CD14-positive monocyte (primary cell): Measurements from ENCODE around the gene RBKS. TPM values are rescaled to one million over a fixed set of nuclear protein-coding genes. Genes with fewer than 3 reads are reported as not detected.

ENCODE experiments used
- DNase-seq, 3 donors: peaks; one replicate each; pipeline ENCODE4 v3.0.0-alpha.2; 2011 to 2022
- H2AFZ ChIP-seq: 2 replicates; pipeline ENCODE4 v1.6.0; 2012; ENCODE audit warnings: mild to moderate bottlenecking, low read depth, low read length, inconsistent platforms; ENCODE audit not compliant: insufficient read depth, poor library complexity, severe bottlenecking
- H3K27ac ChIP-seq, 2 donors: 1 replicate in 1 of 2; 2 replicates in 1 of 2; pipeline ENCODE4 v1.5.1; 2012 to 2013; ENCODE audit warnings: low read length in 2 of 2, control low read depth in 1 of 2, inconsistent platforms in 1 of 2, low read depth in 1 of 2, mild to moderate bottlenecking in 1 of 2
- H3K27me3 ChIP-seq, 2 donors: one replicate each; pipeline versions ENCODE4 v1.6.0 to v1.6.1; 2011 to 2013; ENCODE audit warnings: low read length in 2 of 2; ENCODE audit not compliant: control insufficient read depth in 2 of 2, insufficient read depth in 2 of 2
- H3K36me3 ChIP-seq, 2 donors: replicated peaks in 1 of 2; 1 replicate in 1 of 2; 2 replicates in 1 of 2; pipeline versions ENCODE4 v1.5.1 to v1.6.1; 2012 to 2013; ENCODE audit warnings: low read length in 2 of 2, control low read depth in 1 of 2, inconsistent platforms in 1 of 2, mild to moderate bottlenecking in 1 of 2; ENCODE audit not compliant: insufficient read depth in 2 of 2, control insufficient read depth in 1 of 2
- H3K4me1 ChIP-seq, 2 donors: 1 replicate in 1 of 2; 2 replicates in 1 of 2; pipeline versions ENCODE4 v1.5.1 to v1.6.1; 2012 to 2013; ENCODE audit warnings: low read length in 2 of 2, control low read depth in 1 of 2, inconsistent platforms in 1 of 2, mild to moderate bottlenecking in 1 of 2, moderate library complexity in 1 of 2; ENCODE audit not compliant: insufficient read depth in 2 of 2, control insufficient read depth in 1 of 2
- H3K4me2 ChIP-seq: replicated peaks from 2 replicates; pipeline ENCODE3; 2012; ENCODE audit warnings: low read length, moderate library complexity, mild to moderate bottlenecking; ENCODE audit not compliant: poor library complexity, severe bottlenecking; ENCODE audit errors: extremely low read depth
- H3K4me3 ChIP-seq, 3 experiments: fragments of 200-600 bp in 1 of 3; sonication (generic) in 1 of 3; replicated peaks in 1 of 3; 1 replicate in 2 of 3; 2 replicates in 1 of 3; pipeline ENCODE4 v1.5.1; 2011 to 2013; ENCODE audit warnings: low read length in 3 of 3, mild to moderate bottlenecking in 3 of 3, control low read depth in 2 of 3, low read depth in 2 of 3, inconsistent platforms in 1 of 3, moderate library complexity in 1 of 3
- H3K79me2 ChIP-seq: 2 replicates; pipeline ENCODE4 v1.6.0; 2012; ENCODE audit warnings: mild to moderate bottlenecking, control low read depth, inconsistent platforms, low read length, moderate library complexity; ENCODE audit not compliant: insufficient read depth
- H3K9ac ChIP-seq: 2 replicates; pipeline ENCODE4 v1.6.0; 2017; ENCODE audit warnings: low read length, mild to moderate bottlenecking; ENCODE audit not compliant: insufficient read depth, poor library complexity, severe bottlenecking
- H3K9me3 ChIP-seq, 2 donors: replicated peaks in 1 of 2; 1 replicate in 1 of 2; 2 replicates in 1 of 2; pipeline versions ENCODE4 v1.5.1 to v1.6.1; 2012 to 2013; ENCODE audit warnings: low read length in 2 of 2, control low read depth in 1 of 2; ENCODE audit not compliant: control insufficient read depth in 1 of 2, insufficient read depth in 1 of 2
- H4K20me1 ChIP-seq: 2 replicates; pipeline ENCODE4 v1.6.0; 2012; ENCODE audit warnings: mild to moderate bottlenecking, low read length, control low read depth, moderate library complexity; ENCODE audit not compliant: insufficient read depth
- H3K27ac Mint-ChIP-seq, 7 donors: one replicate each; pipeline ENCODE4 v1.8.0; 2020; ENCODE audit warnings: mild to moderate bottlenecking in 7 of 7, mixed read lengths in 7 of 7, moderate library complexity in 6 of 7, inconsistent platforms in 2 of 7
- H3K27me3 Mint-ChIP-seq, 3 donors: one replicate each; pipeline ENCODE4 v1.8.0; 2021 to 2022; ENCODE audit warnings: low read depth in 3 of 3, mild to moderate bottlenecking in 3 of 3, mixed read lengths in 3 of 3, moderate library complexity in 3 of 3, inconsistent platforms in 1 of 3
- H3K36me3 Mint-ChIP-seq, 2 donors: one replicate each; pipeline ENCODE4 v1.8.0; 2020; ENCODE audit warnings: mixed read lengths in 2 of 2, inconsistent platforms in 1 of 2, mild to moderate bottlenecking in 1 of 2
- H3K4me1 Mint-ChIP-seq: one replicate; pipeline ENCODE4 v1.8.0; 2020; ENCODE audit warnings: mild to moderate bottlenecking, mixed read lengths
- H3K4me3 Mint-ChIP-seq, 2 donors: one replicate each; pipeline ENCODE4 v1.8.0; 2020; ENCODE audit warnings: mild to moderate bottlenecking in 2 of 2, mixed read lengths in 2 of 2, moderate library complexity in 1 of 2
- H3K9me3 Mint-ChIP-seq, 7 donors: one replicate each; pipeline ENCODE4 v1.8.0; 2020 to 2022; ENCODE audit warnings: mixed read lengths in 7 of 7, mild to moderate bottlenecking in 6 of 7, moderate library complexity in 6 of 7, inconsistent platforms in 2 of 7
- WGBS: methylation state at CpG from one replicate; pipeline ENCODE4 v1.1.5; 2013; ENCODE audit warnings: missing lambda C conversion rate; ENCODE audit not compliant: insufficient coverage; 5-methylcytosine and 5-hydroxymethylcytosine counted together
- intact Hi-C, 2 donors: fragments of 100-400 bp; cut with micrococcal nuclease; formaldehyde crosslinking; loops; one replicate each; pipeline versions ENCODE4 v1.15.0 to v1.15.1; 2023
- polyA plus RNA-seq, 3 donors: library from polyadenylated mRNA; depleted of rRNA in 1 of 3; unstranded in 2 of 3; stranded (reverse) in 1 of 3; fragments of 300-500 nt in 2 of 3; fragments of >200 nt in 1 of 3; fragmentation: Illumina TruSeq in 2 of 3; gene quantifications; 1 replicate in 2 of 3; 2 replicates in 1 of 3; pipeline ENCODE4 v1.2.3, GENCODE V29; 2012 to 2021
- TF ChIP-seq, protein P1 (sequence below): fragments of 200-600 bp; IDR thresholded peaks from one replicate; pipeline ENCODE4 v1.8.0; 2022; ENCODE audit warnings: antibody characterized with exemption, mild to moderate bottlenecking

RBKS gene
- polyA plus RNA-seq, 3 donors, result 3.9 to 39.1 (median 4.3) TPM

DNA sequence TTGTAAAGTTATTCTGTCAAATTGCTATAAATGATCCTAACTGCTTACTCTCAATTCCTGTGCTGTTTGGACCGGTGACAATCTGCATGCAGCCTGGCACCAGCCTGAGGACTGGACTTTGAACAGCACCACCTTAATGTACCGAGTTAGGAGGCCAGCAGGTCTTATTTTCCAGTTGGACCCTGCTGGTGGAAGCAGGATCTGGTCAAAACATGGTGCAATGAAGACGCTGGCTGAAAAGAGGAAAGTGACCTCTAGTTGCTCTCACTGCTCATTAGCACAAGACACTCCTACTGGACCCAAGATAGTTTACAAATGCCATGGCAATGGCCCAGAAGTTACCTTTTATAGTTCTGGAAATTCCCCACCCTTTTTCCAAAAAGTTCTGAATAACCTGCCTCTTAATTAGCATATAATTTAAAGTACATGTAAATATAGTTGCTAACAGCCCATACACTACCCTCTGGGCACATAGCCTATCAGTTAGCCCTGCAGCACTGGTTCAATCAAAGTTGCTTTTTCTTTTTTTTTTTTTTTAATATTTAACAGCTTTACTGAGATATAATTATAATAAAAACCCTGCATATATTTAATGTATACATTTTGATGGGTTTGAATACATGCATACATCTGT lies 35.8 kb downstream of the RBKS start:
- Histone ChIP-seq H3K4me1 (peaks cover 20 to 28% of the 10 kb centered on the region in 2 donors), H2AFZ (no peak overlapping the region), H3K79me2 (no peaks in the 10 kb centered on the region), H4K20me1 (no peaks in the 10 kb centered on the region), H3K36me3 (no peaks in the 10 kb centered on the region), H3K9ac (no peak overlapping the region), H3K27ac (no peak overlapping the region), H3K27me3 (no peaks in the 10 kb centered on the region), H3K4me3 (no peak overlapping the region), H3K9me3 (no peaks in the 10 kb centered on the region), H3K4me2 (peak overlapping the region; percentile 9)
- no peaks in the 10 kb centered on the region for H3K27me3 Mint-ChIP-seq
- no peak overlapping the region for H3K4me3 Mint-ChIP-seq
- peaks cover 29% of the 10 kb centered on the region for H3K4me1 Mint-ChIP-seq
- TF ChIP-seq, protein P1, sequence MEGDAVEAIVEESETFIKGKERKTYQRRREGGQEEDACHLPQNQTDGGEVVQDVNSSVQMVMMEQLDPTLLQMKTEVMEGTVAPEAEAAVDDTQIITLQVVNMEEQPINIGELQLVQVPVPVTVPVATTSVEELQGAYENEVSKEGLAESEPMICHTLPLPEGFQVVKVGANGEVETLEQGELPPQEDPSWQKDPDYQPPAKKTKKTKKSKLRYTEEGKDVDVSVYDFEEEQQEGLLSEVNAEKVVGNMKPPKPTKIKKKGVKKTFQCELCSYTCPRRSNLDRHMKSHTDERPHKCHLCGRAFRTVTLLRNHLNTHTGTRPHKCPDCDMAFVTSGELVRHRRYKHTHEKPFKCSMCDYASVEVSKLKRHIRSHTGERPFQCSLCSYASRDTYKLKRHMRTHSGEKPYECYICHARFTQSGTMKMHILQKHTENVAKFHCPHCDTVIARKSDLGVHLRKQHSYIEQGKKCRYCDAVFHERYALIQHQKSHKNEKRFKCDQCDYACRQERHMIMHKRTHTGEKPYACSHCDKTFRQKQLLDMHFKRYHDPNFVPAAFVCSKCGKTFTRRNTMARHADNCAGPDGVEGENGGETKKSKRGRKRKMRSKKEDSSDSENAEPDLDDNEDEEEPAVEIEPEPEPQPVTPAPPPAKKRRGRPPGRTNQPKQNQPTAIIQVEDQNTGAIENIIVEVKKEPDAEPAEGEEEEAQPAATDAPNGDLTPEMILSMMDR, result peak; percentile 42
- 83% methylated on average over 2 of the region's 3 CpGs for WGBS
- DNase-seq, result peak; percentile 51 to 71 (median 63)
- peaks cover 0 to 7% (median 0%) of the 10 kb centered on the region in 7 donors for H3K9me3 Mint-ChIP-seq
- intact Hi-C loops, result no loop called here
- peaks cover 0 to 2% of the 10 kb centered on the region in 2 donors for H3K36me3 Mint-ChIP-seq
- peak overlapping the region in 2 of 7 donors; percentile 15 to 68 for H3K27ac Mint-ChIP-seq

DNA sequence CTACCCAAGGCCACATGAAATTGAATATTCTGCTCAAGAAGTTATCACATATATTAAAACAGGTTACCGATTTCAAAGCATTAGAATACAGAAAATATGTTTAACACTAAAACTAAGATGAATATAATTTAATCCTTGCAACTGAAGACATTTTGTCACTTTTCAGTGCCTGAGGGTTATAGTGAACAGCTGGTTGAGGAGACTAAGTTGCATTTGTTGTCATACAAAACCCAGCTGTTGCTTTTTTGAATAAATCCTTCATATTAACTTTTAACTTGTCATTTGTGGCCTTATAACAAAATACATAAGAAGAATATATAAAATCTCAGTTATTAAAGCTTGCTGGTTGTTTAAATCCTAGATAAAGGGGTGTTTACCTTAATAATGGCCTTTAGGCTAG lies 37.5 kb downstream of the RBKS start:
- Histone ChIP-seq H3K9ac (no peak overlapping the region), H3K4me1 (peaks cover 15 to 18% of the 10 kb centered on the region in 2 donors), H3K27me3 (no peaks in the 10 kb centered on the region), H3K4me2 (no peak overlapping the region), H3K27ac (no peak overlapping the region), H3K79me2 (no peaks in the 10 kb centered on the region), H2AFZ (no peak overlapping the region), H3K4me3 (no peak overlapping the region), H4K20me1 (no peaks in the 10 kb centered on the region), H3K9me3 (no peaks in the 10 kb centered on the region), H3K36me3 (no peaks in the 10 kb centered on the region)
- no CpG with 5 or more reads among the region's 1 CpG for WGBS
- H3K36me3 Mint-ChIP-seq, result peaks cover 0 to 2% of the 10 kb centered on the region in 2 donors
- H3K9me3 Mint-ChIP-seq, result peaks cover 0 to 4% (median 0%) of the 10 kb centered on the region in 7 donors
- no peak overlapping the region for H3K27ac Mint-ChIP-seq
- TF ChIP-seq, protein P1, result no peak
- H3K27me3 Mint-ChIP-seq, result no peaks in the 10 kb centered on the region
- DNase-seq, result no peak
- peaks cover 25% of the 10 kb centered on the region for H3K4me1 Mint-ChIP-seq
- intact Hi-C loops, result no loop called here
- no peak overlapping the region for H3K4me3 Mint-ChIP-seq
